ENCODE measurements around the gene OXER1.

- TF ChIP-seq POLR2A (IDR thresholded peaks at IDR 0.05) = no peak
- TF ChIP-seq, protein P1, sequence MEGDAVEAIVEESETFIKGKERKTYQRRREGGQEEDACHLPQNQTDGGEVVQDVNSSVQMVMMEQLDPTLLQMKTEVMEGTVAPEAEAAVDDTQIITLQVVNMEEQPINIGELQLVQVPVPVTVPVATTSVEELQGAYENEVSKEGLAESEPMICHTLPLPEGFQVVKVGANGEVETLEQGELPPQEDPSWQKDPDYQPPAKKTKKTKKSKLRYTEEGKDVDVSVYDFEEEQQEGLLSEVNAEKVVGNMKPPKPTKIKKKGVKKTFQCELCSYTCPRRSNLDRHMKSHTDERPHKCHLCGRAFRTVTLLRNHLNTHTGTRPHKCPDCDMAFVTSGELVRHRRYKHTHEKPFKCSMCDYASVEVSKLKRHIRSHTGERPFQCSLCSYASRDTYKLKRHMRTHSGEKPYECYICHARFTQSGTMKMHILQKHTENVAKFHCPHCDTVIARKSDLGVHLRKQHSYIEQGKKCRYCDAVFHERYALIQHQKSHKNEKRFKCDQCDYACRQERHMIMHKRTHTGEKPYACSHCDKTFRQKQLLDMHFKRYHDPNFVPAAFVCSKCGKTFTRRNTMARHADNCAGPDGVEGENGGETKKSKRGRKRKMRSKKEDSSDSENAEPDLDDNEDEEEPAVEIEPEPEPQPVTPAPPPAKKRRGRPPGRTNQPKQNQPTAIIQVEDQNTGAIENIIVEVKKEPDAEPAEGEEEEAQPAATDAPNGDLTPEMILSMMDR (IDR thresholded peaks at IDR 0.05) = no peak
Observed at GRCh38 chr2:42796427-42797248, 32.7 kb upstream of the OXER1 start.
